GM10248 (cell line): ENCODE results near the gene DIAPH2.

Source experiments
- CTCF ChIA-PET: fragments of 300-600 bp; sonication (Branson Sonifier 250); formaldehyde crosslinking; extraction: SDS; loops from one replicate; lab custom pipeline; 2021; ENCODE audit warnings: antibody characterized with exemption; lab: Yijun Ruan, JAX
- POLR2A ChIA-PET: fragments of 350-650 bp; sonication (Branson Sonifier 250); formaldehyde crosslinking; extraction: SDS; loops from one replicate; lab custom pipeline; 2020; ENCODE audit warnings: antibody characterized with exemption; lab: Yijun Ruan, JAX
- DNase-seq: peaks from one replicate; pipeline ENCODE4 v3.0.0; 2012; ENCODE audit errors: extremely low spot score
- CTCF ChIP-seq: IDR thresholded peaks from 2 replicates; pipeline ENCODE4 v1.5.1; 2012; ENCODE audit warnings: mild to moderate bottlenecking, low read depth; ENCODE audit errors: extremely low read depth, missing control alignments, control extremely low read depth

The DIAPH2 gene

DNA sequence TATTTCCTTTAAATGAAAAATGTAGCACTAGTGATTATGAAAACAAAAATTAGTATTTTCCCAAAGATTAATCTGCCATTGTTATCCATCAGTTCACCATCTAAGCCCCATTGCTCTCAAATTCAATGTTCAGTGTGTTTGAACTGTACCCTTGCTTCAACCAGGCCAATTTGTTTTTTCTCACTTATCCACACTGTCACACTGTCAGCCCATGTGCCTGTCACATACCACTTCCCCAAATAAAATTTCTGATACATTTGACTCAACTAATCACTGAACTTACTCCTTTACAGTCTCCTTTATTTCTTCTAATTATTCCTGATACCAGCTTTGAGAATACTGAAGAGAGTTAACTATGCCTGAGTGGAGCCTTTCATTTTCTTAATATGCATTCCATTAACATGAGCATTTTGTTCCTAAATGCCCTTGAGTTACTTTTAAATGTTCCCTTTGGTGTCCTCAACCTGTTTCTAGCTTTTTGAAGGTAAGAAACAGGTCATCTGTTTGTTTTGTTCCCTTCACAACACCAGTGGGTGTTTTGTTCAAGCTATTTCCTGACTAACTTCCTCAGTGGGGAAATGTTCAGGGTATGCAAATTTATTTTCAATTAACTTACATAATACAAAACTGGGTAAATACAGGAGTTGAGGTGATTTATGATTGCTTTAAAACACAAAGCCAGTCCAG, 316.2 kb downstream of the DIAPH2 start:
- ChIA-PET POLR2A (no interaction called here), CTCF (no interaction called here)
- no peak for DNase-seq
- TF ChIP-seq CTCF = no peak

GRCh38 chrX:97006167-97006566, 321.5 kb downstream of the DIAPH2 start:
- TF ChIP-seq CTCF = no peak
- ChIA-PET POLR2A (no interaction called here), CTCF (no interaction called here)
- no peak for DNase-seq

GRCh38 chrX:97009391-97009790, 324.7 kb downstream of the DIAPH2 start:
- no peak for TF ChIP-seq CTCF
- POLR2A ChIA-PET = no interaction called here
- CTCF ChIA-PET = no interaction called here

GRCh38 chrX:97011540-97011939, 326.9 kb downstream of the DIAPH2 start:
- POLR2A ChIA-PET = no interaction called here
- TF ChIP-seq CTCF = no peak
- no peak for DNase-seq
- CTCF ChIA-PET = no interaction called here

More at GRCh38 chrX:97009391-97009790, 324.7 kb downstream of the DIAPH2 start:
- no peak for DNase-seq

- CTCF ChIA-PET = interaction anchor here (0.9 to 1.1 kb wide), 2 partner anchors 12 to 13 kb away, joined by 3 read pairs; no protein-coding TSS in a partner anchor
- TF ChIP-seq CTCF = no peak
- DNase-seq = no peak
- POLR2A ChIA-PET = no interaction called here
These were observed 331.5 kb downstream of the DIAPH2 start for GRCh38 chrX:97016106-97016505.

DNA sequence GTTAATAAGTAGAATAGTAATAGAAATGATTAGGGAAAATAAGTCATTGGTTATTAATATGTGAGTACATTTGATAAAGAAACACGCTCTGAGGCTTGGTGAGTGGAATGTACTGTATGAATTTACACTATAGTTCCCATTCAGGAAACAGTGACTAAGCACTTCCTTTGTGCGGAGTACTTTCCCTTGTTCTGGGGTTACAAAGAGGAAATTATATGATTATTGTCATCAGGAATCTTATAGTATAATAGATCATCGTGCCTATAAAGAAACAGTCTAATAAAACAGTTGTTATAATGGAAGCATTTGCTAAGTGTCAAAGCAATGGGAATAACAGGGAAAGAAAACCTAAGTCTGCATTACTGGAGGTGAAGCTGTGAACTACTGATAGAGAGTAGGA, 337.0 kb downstream of the DIAPH2 start:
- TF ChIP-seq CTCF = no peak
- POLR2A ChIA-PET = no interaction called here
- DNase-seq = no peak
- CTCF ChIA-PET = no interaction called here
